Measurements from ENCODE around the gene MTG2.
"Not testable (repeated sequence)": the region's sequence is repeated elsewhere in the genome, so short reads cannot be mapped to it uniquely, and the experiment has no call there.

Gene MTG2

GRCh38 chr20:62145688-62146018 is 37.2 kb upstream of the MTG2 start:
- DNase-seq (ENCODE audit: low read depth in 1 of 2, low spot score in 1 of 2) = no peak

DNA sequence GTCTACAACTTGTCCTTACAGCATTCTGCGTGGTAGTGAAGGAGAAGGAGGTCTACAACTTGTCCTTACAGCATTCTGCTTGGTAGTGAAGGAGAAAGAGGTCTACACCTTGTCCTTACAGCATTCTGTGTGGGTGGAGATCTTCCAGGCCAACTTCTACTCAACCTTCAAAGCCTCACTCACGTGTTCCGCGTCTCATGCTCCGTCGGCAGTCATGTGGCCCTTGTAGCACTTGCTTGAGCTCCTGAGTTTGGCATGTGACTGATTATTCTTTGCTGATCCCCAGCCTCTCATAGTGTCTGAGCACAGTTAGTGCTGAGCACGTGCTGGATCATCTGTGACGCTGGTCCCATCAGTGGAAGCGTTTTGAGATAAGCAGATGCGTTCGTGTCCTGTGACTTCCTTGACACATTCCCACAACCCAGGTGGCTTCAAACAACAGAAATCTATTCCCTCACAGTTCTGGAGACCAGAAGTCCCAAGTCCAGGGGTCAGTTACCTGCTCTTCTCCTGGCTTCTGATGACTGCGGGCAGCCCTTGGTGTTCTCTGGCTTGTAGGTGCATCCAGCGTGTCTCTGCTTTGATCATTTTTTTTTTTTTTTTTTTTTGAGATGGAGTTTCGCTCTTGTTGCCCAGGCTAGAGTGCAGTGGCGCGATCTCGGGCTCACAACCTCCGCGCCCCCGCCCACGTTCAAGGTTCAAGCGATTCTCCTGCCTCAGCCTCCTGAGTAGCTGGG is 36.6 kb upstream of the MTG2 start:
- DNase-seq (ENCODE audit: low read depth in 1 of 2, low spot score in 1 of 2) = no peak

- DNase-seq (ENCODE audit: low read depth in 1 of 2, low spot score in 1 of 2) = no peak
Measured at GRCh38 chr20:62147125-62147524, 35.7 kb upstream of the MTG2 start.

GRCh38 chr20:62147528-62147927 is 35.3 kb upstream of the MTG2 start:
- no peak for DNase-seq (ENCODE audit: low read depth in 1 of 2, low spot score in 1 of 2)

DNA sequence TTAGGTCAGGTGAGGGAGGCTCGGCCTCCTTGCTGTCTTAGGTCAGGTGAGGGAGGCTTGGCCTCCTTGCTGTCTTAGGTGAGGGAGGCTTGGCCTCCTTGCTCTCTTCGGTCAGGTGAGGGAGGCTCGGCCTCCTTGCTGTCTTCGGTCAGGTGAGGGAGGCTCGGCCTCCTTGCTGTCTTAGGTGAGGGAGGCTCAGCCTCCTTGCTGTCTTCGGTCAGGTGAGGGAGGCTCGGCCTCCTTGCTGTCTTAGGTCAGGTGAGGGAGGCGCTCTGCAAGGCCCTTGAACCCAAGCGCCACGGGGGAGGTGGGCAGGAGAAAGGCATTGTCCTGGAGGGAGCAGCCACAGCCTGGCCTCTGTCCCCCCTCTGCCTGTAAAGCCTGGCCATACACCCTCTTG is 34.4 kb upstream of the MTG2 start:
- not testable (repeated sequence) for DNase-seq (ENCODE audit: low read depth in 1 of 2, low spot score in 1 of 2)

GRCh38 chr20:62148908-62149314 is 33.9 kb upstream of the MTG2 start:
- no peak for DNase-seq (ENCODE audit: low read depth in 1 of 2, low spot score in 1 of 2)

DNA sequence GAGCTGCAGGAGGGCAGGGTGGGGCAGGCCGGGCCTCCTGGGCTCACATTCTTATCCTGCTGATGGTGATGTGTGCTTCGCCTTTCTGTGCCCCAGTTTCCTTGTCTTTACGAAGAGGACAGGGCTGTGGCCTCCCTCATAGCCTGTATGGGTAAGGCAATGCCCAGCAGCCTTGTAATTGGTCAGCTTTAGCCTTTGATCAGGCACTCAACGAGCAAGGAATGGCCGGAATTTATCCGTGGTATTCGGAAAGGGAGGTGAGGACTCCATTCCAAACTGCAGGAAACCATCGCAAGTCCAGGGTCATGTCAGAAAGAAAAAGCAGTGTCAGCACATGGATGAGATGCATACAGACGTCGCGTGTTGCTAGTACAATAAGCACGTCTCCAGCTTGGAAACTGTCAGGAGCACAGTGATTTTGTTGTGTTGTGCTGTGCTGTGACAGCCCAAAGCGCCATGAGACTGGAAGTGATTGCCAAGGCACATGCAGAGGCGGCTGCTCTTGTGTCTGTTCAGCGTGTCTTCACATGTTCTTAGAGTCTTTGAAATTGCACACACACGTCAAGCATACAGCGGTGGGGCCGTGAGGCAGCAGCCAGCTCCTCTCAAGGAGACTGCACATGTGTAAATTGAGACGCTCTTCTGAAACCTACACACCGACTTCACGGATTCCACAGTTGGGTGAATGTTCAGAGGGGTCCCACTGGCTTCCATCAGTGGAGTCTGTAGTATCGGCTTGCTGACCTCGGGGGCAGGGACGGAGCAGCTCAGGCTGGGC is 33.1 kb upstream of the MTG2 start:
- no peak for DNase-seq (ENCODE audit: low read depth in 1 of 2, low spot score in 1 of 2)

DNA sequence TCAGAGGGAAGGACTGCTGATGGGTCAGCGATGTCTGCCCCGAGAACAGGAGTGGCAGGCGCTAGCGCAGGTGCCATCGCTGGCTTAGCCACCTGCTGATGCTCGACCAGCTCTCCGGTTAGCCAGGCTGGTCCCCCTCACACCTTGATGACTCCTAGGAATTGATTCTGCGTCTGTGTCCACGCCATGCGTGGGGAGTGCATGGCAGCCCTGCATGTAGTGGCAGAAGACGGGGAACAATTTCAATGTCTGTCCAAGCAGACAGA is 32.6 kb upstream of the MTG2 start:
- DNase-seq (ENCODE audit: low read depth in 1 of 2, low spot score in 1 of 2) = no peak

GRCh38 chr20:62151225-62151624 is 31.6 kb upstream of the MTG2 start:
- no peak for DNase-seq (ENCODE audit: low read depth in 1 of 2, low spot score in 1 of 2)

- no peak for DNase-seq (ENCODE audit: low read depth in 1 of 2, low spot score in 1 of 2)
Measured at GRCh38 chr20:62151835-62152364, 30.9 kb upstream of the MTG2 start.

DNA sequence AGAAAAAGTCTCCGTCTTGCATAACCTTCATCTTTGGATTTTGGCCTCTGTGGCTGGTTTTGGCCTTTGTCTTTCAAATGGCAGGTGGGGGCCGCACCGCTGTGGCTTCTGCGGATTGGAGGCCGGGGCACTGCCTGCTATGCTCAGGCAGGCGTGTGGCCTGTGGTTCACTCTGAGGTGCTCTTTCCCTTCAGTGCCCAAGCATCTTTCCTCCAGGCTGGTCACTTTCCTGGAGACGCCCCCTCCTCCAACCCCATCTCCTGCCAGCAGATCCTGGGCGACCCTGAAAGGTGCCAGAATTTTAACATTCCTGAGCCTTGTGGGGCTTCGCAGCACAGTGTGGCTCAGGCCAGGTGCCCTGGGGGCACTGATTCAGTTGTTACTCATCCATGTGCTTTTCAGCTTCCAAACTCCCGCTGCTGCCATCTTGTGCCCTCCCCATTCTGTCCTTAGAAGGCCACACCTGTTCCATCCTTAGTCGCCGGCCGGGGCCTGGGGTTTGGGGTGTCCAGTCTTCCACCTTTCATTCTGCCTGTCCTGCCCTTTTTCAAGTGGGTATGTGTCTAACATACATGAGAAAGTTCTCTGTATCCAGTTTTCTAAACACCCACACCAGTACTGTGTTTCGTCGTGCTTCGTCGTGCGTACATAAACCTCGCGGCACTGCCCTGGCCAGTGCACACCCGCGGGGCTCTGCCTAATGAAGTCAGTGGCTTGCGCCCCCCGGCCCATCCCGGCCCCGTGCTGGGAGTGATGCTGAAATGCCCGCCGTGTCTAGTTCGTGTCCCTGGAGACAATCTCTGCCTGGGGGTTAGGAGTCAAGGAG is 27.2 kb upstream of the MTG2 start:
- no peak for DNase-seq (ENCODE audit: low read depth in 1 of 2, low spot score in 1 of 2)

GRCh38 chr20:62156254-62156556 is 26.6 kb upstream of the MTG2 start:
- no peak for DNase-seq (ENCODE audit: low read depth in 1 of 2, low spot score in 1 of 2)

DNA sequence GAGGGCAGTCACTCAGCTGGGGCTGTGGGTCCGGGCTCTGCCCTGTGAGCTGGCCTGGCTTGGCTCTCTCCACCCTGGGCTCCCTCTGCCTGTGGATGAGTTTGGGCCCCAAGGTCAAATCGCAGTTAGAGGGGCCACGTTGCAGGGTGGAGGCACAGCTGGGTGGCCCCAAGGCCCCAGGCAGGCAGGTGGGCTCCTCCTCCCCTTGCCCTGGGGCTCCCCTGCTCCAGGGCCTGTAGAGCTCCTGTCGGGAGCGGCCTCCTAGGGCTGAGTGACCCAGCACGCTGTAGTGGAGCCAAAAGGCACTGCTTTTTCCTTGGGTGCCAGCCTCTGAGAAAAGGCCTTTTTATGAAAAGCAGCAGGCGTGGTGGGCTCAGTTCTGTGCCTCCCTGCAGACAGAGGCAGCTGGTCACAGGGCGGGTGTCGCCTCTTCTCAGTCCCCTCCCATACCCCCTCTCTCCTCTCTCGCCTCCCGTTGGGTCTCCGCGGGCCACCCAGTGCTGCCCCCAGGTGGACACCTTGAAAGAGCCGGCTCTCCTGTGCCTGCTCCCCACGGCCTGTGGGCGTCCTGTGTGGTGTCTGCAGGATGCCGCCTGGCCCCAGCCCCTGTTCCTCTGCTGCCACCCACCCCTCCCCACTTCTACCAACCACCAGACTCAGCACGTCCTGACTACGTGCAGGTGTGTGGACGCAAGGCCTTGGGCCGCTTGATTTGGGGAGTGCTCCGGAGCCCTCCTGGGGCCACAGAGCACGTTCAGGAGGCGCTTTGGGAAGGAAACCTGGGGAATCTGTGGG is 26.0 kb upstream of the MTG2 start:
- peak; percentile 46 to 65 for DNase-seq (ENCODE audit: low read depth in 1 of 2, low spot score in 1 of 2)

- DNase-seq (ENCODE audit: low read depth in 1 of 2, low spot score in 1 of 2) = no peak
Measured at GRCh38 chr20:62157387-62158087, 25.3 kb upstream of the MTG2 start.

- DNase-seq (ENCODE audit: low read depth in 1 of 2, low spot score in 1 of 2) = no peak
Measured at GRCh38 chr20:62158088-62158400, 24.8 kb upstream of the MTG2 start.

DNA sequence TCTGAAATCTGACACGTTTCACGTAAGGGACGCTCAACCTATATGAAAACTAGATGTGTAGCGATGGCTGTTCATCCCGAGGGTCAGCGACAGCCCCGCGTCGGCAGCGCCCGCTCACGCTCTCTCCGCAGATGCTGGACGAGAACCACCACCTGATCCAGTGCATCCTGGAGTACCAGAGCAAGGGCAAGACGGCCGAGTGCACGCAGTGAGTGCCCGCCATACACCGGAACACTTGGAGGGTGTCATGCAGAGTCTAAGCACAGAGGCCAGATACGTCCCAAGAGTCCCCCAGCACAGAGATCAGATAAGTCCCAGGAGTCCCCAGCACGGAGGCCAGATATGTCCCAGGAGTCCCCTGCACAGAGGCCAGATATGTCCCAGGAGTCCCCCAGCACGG is 24.3 kb upstream of the MTG2 start:
- DNase-seq (ENCODE audit: low read depth in 1 of 2, low spot score in 1 of 2) = no peak

- DNase-seq (ENCODE audit: low read depth in 1 of 2, low spot score in 1 of 2) = no peak
Measured at GRCh38 chr20:62159052-62159451, 23.8 kb upstream of the MTG2 start.

- no peak for DNase-seq (ENCODE audit: low read depth in 1 of 2, low spot score in 1 of 2)
Measured at GRCh38 chr20:62159839-62160238, 23.0 kb upstream of the MTG2 start.

GRCh38 chr20:62160253-62160652 is 22.6 kb upstream of the MTG2 start:
- DNase-seq (ENCODE audit: low read depth in 1 of 2, low spot score in 1 of 2) = no peak

DNA sequence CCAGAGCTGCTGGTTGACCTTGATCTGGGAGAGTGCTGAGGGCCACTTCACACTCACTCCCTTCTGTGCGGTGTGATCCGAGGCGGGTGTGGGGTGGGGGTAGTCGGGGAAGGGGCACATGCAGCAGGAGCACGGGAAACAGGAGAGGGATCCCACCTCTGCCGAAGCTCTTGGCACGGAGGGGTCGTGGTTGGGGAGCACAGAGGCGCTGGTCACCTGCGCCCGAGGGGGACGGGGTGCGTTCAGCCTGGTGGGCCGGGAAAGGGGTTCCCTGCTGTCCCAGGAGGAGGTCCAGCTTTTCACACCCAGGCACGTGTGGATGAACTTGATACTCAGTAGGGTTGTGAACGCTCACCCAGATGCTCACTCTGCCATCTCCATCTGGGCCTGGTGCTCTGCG is 22.0 kb upstream of the MTG2 start:
- DNase-seq (ENCODE audit: low read depth in 1 of 2, low spot score in 1 of 2) = no peak

- no peak for DNase-seq (ENCODE audit: low read depth in 1 of 2, low spot score in 1 of 2)
Measured at GRCh38 chr20:62161347-62161746, 21.5 kb upstream of the MTG2 start.
